SK-N-MC (cell line): ENCODE data around the gene ACOX3.

Experiments used
- DNase-seq: peaks from one replicate; pipeline ENCODE4 v3.0.0-alpha.2; 2011; ENCODE audit warnings: low read depth, low spot score
- H3K27ac ChIP-seq: fragments of 200-600 bp; sonication (generic); 2 replicates; pipeline ENCODE4 v1.5.1; 2016; ENCODE audit warnings: mixed run types
- H3K36me3 ChIP-seq: fragments of 200-600 bp; sonication (generic); 2 replicates; pipeline ENCODE4 v1.6.1; 2017; ENCODE audit warnings: antibody characterized with exemption, low read length, mixed read lengths; ENCODE audit not compliant: insufficient read depth
- H3K4me3 ChIP-seq: fragments of 200-600 bp; sonication (generic); 2 replicates; pipeline ENCODE4 v1.5.1; 2016
- H3K9ac ChIP-seq: fragments of 200-600 bp; sonication (generic); 2 replicates; pipeline ENCODE4 v1.8.0; 2017; ENCODE audit warnings: mixed run types, mixed read lengths; ENCODE audit not compliant: insufficient read length
- H3K9me3 ChIP-seq: fragments of 200-600 bp; sonication (generic); 2 replicates; pipeline ENCODE4 v1.6.1; 2017; ENCODE audit warnings: low read depth, mild to moderate bottlenecking, antibody characterized with exemption, low read length, moderate library complexity, mixed read lengths
- EZH2 ChIP-seq: fragments of 200-600 bp; sonication (generic); IDR thresholded peaks from one replicate; pipeline ENCODE4 v1.6.1; 2017; ENCODE audit warnings: antibody characterized with exemption
- FOXP2 ChIP-seq: optimal IDR thresholded peaks from 2 replicates; pipeline ENCODE3; 2011; ENCODE audit warnings: mild to moderate bottlenecking, moderate library complexity; ENCODE audit not compliant: insufficient read depth; ENCODE audit errors: extremely low read length, control extremely low read depth
- POLR2AphosphoS5 ChIP-seq: IDR thresholded peaks from 2 replicates; pipeline ENCODE4 v1.6.1; 2012; ENCODE audit warnings: mild to moderate bottlenecking, low read depth, low read length, borderline replicate concordance

Gene ACOX3

DNA sequence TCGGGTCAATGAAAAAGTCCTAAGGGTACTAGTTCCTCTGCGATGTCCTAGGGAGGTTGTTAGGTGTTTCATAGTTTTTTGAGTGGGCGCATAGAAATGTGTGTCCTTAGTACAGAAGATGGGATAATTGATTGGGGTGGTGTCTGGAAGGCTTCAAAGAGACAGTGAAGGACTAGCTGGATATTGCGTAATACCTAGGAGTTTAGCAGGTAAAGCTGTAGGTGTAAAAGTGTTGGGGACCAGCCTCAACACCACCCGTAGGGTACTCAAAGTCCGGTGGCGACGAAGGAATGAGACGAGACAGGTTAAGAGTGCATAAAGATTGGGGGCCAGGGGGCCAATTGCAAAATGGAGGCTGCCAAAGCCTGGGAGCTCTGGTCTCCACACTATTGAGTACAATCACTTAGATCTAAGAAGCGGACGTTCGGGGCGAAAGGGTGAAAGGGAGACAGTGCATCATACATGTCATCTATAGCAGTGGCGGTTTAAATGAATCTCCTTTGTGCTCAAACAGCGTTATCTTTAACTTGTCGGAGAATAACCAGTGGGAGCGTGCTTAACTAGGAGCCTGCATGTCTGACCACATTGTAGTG lies 1.1 kb upstream of the ACOX3 start:
- DNase-seq = no peak
- no peak for TF ChIP-seq POLR2AphosphoS5
- no peak for TF ChIP-seq FOXP2
- TF ChIP-seq EZH2 = no peak
- peak overlapping the region; percentile 81 for H3K4me3 ChIP-seq
- H3K9me3 ChIP-seq = no peaks in the 10 kb centered on the region
- peak overlapping the region; percentile 82 for H3K9ac ChIP-seq
- no peaks in the 10 kb centered on the region for H3K36me3 ChIP-seq
- H3K27ac ChIP-seq = no peak overlapping the region

- peak overlapping the region; percentile 89 for H3K27ac ChIP-seq
- H3K4me3 ChIP-seq = peak overlapping the region; percentile 81
- no peaks in the 10 kb centered on the region for H3K36me3 ChIP-seq
- no peaks in the 10 kb centered on the region for H3K9me3 ChIP-seq
- TF ChIP-seq POLR2AphosphoS5 = no peak
- TF ChIP-seq FOXP2 = no peak
- no peak for TF ChIP-seq EZH2
- H3K9ac ChIP-seq = peak overlapping the region; percentile 78
- DNase-seq = peak; percentile 5
Measured at GRCh38 chr4:8439914-8440491, 520 bp downstream of the ACOX3 start.

DNA sequence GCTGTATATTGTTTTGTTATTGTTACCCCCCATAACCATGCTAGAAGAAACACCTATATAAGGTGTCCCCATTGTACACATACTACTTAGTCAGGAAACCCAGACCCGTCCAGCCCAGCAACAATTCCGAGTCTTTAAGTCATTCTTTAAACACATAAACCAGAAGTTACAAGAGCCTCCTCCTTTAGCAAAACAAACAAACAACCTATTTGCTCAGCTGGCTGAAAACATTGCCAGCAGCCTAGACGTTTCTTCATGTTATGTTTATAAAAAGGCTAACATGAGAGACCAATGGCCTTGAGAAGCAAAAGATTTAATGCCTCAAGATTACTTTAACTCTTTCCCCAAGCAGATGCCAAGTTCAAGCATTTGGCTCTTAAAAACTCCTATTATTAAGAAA lies 1.4 kb downstream of the ACOX3 start:
- H3K36me3 ChIP-seq = no peaks in the 10 kb centered on the region
- TF ChIP-seq POLR2AphosphoS5 = no peak
- no peak for TF ChIP-seq EZH2
- no peak for TF ChIP-seq FOXP2
- no peaks in the 10 kb centered on the region for H3K9me3 ChIP-seq
- H3K9ac ChIP-seq = no peak overlapping the region
- DNase-seq = no peak
- no peak overlapping the region for H3K4me3 ChIP-seq
- H3K27ac ChIP-seq = no peak overlapping the region

DNA sequence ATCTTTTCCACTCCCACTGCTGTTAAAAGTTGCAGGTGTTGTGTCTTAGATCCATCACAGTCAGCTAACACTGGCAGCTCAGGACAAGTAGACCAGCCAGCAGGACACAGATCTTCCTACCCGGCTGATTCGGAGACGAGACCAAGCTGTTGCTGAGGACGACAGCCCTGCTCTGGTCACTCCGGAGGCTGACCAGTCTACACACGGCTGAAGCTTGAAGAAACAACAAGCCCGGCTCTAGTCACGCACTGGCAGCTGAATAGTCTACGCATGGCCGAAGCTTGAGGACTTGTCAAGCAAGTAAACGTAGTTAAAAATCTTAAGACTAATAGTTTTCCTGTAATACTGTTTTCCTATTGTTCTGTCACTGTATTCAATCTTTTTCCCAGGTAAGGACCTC lies 1.8 kb downstream of the ACOX3 start:
- Histone ChIP-seq H3K9ac (no peak overlapping the region), H3K36me3 (no peaks in the 10 kb centered on the region), H3K4me3 (no peak overlapping the region), H3K9me3 (no peaks in the 10 kb centered on the region), H3K27ac (no peak overlapping the region)
- DNase-seq = no peak
- TF ChIP-seq FOXP2 (no peak), POLR2AphosphoS5 (no peak), EZH2 (no peak)

DNA sequence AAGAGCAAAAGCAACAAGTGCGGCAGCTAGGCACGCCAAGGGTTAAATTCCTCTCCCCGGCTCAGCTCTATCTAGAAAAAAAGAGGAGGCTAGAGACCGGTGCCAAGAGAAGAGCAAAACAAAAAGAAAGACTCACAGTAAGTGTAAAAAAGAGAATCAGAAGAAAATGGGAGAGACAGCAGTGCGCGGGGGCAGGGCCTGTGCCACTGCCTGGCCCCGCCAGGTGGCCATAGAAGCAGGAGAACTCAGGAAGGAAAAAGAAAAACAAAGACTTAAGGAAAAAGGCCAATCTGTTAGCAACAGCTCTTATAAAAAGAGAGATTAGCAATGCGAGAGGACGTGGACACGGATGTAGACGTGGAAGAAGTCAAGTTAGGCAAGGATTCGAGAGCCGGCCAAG lies 3.2 kb downstream of the ACOX3 start:
- no peaks in the 10 kb centered on the region for H3K36me3 ChIP-seq
- H3K9ac ChIP-seq = no peak overlapping the region
- no peaks in the 10 kb centered on the region for H3K9me3 ChIP-seq
- H3K27ac ChIP-seq = no peak overlapping the region
- TF ChIP-seq POLR2AphosphoS5 = no peak
- TF ChIP-seq EZH2 = no peak
- TF ChIP-seq FOXP2 = no peak
- H3K4me3 ChIP-seq = no peak overlapping the region
- no peak for DNase-seq

- no peak overlapping the region for H3K4me3 ChIP-seq
- no peak overlapping the region for H3K27ac ChIP-seq
- no peak for DNase-seq
Measured at GRCh38 chr4:8435656-8436121, 4.8 kb downstream of the ACOX3 start.

DNA sequence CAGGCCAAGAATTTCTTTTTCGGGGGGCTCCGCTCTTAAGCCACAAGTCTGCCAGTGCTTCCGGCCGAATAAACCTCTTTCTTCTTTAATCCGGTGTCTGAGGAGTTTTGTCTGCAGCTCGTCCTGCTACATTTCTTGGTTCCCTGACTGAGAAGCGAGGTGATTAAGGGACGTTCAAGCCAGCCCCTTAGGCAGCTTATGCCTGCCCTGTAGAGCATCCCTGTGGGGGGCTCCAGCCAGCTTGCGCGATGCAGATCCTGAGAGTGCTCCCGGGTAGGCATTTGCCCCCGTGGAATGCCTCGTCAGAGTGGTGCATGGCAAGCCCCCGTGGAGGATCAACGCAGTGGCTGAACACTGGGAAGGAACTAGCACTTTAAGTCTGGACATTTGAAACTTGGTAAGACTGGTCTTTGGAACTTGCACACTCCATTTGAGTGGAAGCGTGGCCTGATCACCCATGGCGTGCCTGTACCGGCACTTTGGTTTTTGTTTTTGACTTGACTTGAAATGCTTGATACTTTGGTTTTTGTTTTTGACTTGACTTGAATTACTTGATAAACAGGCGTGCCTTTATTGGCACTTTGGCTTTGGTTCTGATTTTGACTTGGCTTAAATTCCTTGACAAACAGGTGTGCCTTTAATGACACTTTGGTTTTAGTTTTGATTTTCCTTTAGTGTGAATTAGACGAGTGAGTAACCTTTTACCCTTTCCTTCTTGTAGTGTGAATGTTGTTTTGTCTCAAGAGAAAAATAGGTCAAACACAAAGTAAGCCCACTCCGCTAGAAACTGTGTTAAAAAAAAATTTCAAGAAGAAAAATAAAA lies 6.1 kb downstream of the ACOX3 start:
- Histone ChIP-seq H3K9me3 (no peaks in the 10 kb centered on the region), H3K4me3 (no peak overlapping the region), H3K9ac (no peak overlapping the region), H3K36me3 (no peaks in the 10 kb centered on the region), H3K27ac (no peak overlapping the region)
- TF ChIP-seq EZH2 (no peak), FOXP2 (no peak), POLR2AphosphoS5 (no peak)
- DNase-seq = no peak

More at GRCh38 chr4:8435656-8436121, 4.8 kb downstream of the ACOX3 start:
- H3K9ac ChIP-seq = no peak overlapping the region
- no peaks in the 10 kb centered on the region for H3K36me3 ChIP-seq
- H3K9me3 ChIP-seq = no peaks in the 10 kb centered on the region
- TF ChIP-seq FOXP2 (no peak), POLR2AphosphoS5 (no peak), EZH2 (no peak)

DNA sequence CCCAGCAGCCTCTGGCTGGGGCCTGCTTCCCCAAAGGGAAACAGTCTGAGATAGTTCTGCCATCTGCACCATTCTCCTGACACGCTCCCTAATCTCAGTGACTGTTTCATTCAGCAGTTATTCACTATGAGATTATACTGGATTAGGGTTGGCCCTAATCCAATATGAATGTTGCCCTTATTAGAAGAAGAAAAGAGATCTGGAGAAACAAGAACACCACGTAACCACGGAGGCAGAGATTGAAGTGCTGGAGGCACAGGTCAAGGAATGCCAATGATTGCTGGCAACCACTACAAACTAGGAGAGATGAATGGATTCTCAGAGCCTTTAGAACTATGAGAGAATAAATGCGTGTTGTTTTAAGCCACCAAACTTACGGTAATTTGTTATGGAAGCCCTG lies 7.4 kb downstream of the ACOX3 start:
- H3K27ac ChIP-seq = no peak overlapping the region
- TF ChIP-seq POLR2AphosphoS5 (no peak), EZH2 (no peak), FOXP2 (no peak)
- no peak overlapping the region for H3K4me3 ChIP-seq
- H3K36me3 ChIP-seq = no peaks in the 10 kb centered on the region
- H3K9ac ChIP-seq = no peak overlapping the region
- DNase-seq = no peak
- no peaks in the 10 kb centered on the region for H3K9me3 ChIP-seq

GRCh38 chr4:8431553-8431952 lies 9.0 kb downstream of the ACOX3 start:
- no peaks in the 10 kb centered on the region for H3K36me3 ChIP-seq
- DNase-seq = no peak
- H3K9ac ChIP-seq = no peak overlapping the region
- no peak overlapping the region for H3K4me3 ChIP-seq
- no peak overlapping the region for H3K27ac ChIP-seq
- no peak for TF ChIP-seq EZH2
- TF ChIP-seq POLR2AphosphoS5 = no peak
- no peak for TF ChIP-seq FOXP2
- H3K9me3 ChIP-seq = no peaks in the 10 kb centered on the region
